Liver (tissue), 9 donors: ENCODE data around the gene FAM83C. TPM values are rescaled to one million over a fixed set of nuclear protein-coding genes. Genes with fewer than 3 reads are reported as not detected.
"Not testable (repeated sequence)": the region's sequence is repeated elsewhere in the genome, so short reads cannot be mapped to it uniquely, and the experiment has no call there.

Experiments used
- DNase-seq: peaks from one replicate; pipeline ENCODE4 v3.0.0-alpha.2; 2017; ENCODE audit warnings: low spot score
- H3K27ac ChIP-seq, 2 donors: one replicate each; pipeline ENCODE4 v1.7.0; 2013; ENCODE audit warnings: inconsistent platforms in 2 of 2, low read length in 2 of 2, control low read depth in 1 of 2, low read depth in 1 of 2, mild to moderate bottlenecking in 1 of 2
- H3K27me3 ChIP-seq, 4 donors: one replicate each; pipeline versions ENCODE4 v1.6.1 to v1.7.0; 2013; ENCODE audit warnings: low read length in 3 of 4, inconsistent platforms in 1 of 4, mild to moderate bottlenecking in 1 of 4, moderate library complexity in 1 of 4; ENCODE audit not compliant: control insufficient read depth in 4 of 4, insufficient read depth in 4 of 4
- H3K36me3 ChIP-seq, 4 donors: one replicate each; pipeline versions ENCODE4 v1.6.1 to v1.7.0; 2013; ENCODE audit warnings: low read length in 3 of 4, mild to moderate bottlenecking in 3 of 4, low read depth in 1 of 4, moderate library complexity in 1 of 4; ENCODE audit not compliant: control insufficient read depth in 4 of 4, insufficient read depth in 3 of 4
- H3K4me1 ChIP-seq, 4 donors: one replicate each; pipeline versions ENCODE4 v1.6.1 to v1.7.0; 2013; ENCODE audit warnings: low read length in 3 of 4, mild to moderate bottlenecking in 3 of 4, moderate library complexity in 1 of 4; ENCODE audit not compliant: control insufficient read depth in 4 of 4, insufficient read depth in 4 of 4
- H3K4me3 ChIP-seq, 3 donors: one replicate each; pipeline versions ENCODE4 v1.6.1 to v1.7.0; 2013; ENCODE audit warnings: low read length in 3 of 3, control low read depth in 1 of 3, low read depth in 1 of 3, mild to moderate bottlenecking in 1 of 3
- H3K9ac ChIP-seq, 2 donors: one replicate each; pipeline ENCODE4 v1.7.0; 2013; ENCODE audit warnings: low read length in 2 of 2, mild to moderate bottlenecking in 2 of 2, moderate library complexity in 2 of 2, control low read depth in 1 of 2, low read depth in 1 of 2
- H3K9me3 ChIP-seq, 4 donors: one replicate each; pipeline versions ENCODE4 v1.6.1 to v1.7.0; 2013; ENCODE audit warnings: low read length in 3 of 4; ENCODE audit not compliant: control insufficient read depth in 4 of 4
- ATF3 ChIP-seq: IDR thresholded peaks from 2 replicates; pipeline ENCODE4 v1.6.1; 2016; ENCODE audit warnings: antibody characterized with exemption
- CTCF ChIP-seq: fragments of 150-350 bp; IDR thresholded peaks from 2 replicates; pipeline ENCODE4 v1.5.1; 2017; ENCODE audit warnings: improper control_type of control experiment, low read depth, low read length; ENCODE audit not compliant: missing input control
- EGR1 ChIP-seq, 2 donors: IDR thresholded peaks; 2 replicates each; pipeline ENCODE4 v1.6.1; 2016 to 2018; ENCODE audit warnings: antibody characterized with exemption in 2 of 2, low read depth in 2 of 2
- FOXA1 ChIP-seq: IDR thresholded peaks from 2 replicates; pipeline ENCODE4 v1.6.1; 2016; ENCODE audit warnings: antibody characterized with exemption
- FOXA2 ChIP-seq: IDR thresholded peaks from 2 replicates; pipeline ENCODE4 v1.6.1; 2016; ENCODE audit warnings: antibody characterized with exemption
- GABPA ChIP-seq, 2 donors: IDR thresholded peaks in 1 of 2; conservative IDR thresholded peaks in 1 of 2; 2 replicates each; pipeline ENCODE4 v1.6.1; 2016; ENCODE audit warnings: antibody characterized with exemption in 2 of 2, mild to moderate bottlenecking in 1 of 2, moderate library complexity in 1 of 2
- HNF4A ChIP-seq, 2 donors: conservative IDR thresholded peaks; 2 replicates each; pipeline ENCODE4 v1.6.1; 2016; ENCODE audit warnings: antibody characterized with exemption in 2 of 2, mild to moderate bottlenecking in 2 of 2
- HNF4G ChIP-seq: IDR thresholded peaks from 2 replicates; pipeline ENCODE4 v1.6.1; 2016; ENCODE audit warnings: antibody characterized with exemption
- JUND ChIP-seq, 2 donors: IDR thresholded peaks; 2 replicates each; pipeline ENCODE4 v1.6.1; 2016; ENCODE audit warnings: antibody characterized with exemption in 2 of 2
- MAX ChIP-seq: IDR thresholded peaks from 2 replicates; pipeline ENCODE4 v1.6.1; 2016; ENCODE audit warnings: antibody characterized with exemption
- NR2F2 ChIP-seq: IDR thresholded peaks from 2 replicates; pipeline ENCODE4 v1.6.1; 2016; ENCODE audit warnings: antibody characterized with exemption
- RAD21 ChIP-seq, 2 donors: IDR thresholded peaks; 2 replicates each; pipeline ENCODE4 v1.6.1; 2016; ENCODE audit warnings: antibody characterized with exemption in 2 of 2, mild to moderate bottlenecking in 2 of 2
- REST ChIP-seq: IDR thresholded peaks from 2 replicates; pipeline ENCODE4 v1.6.1; 2016; ENCODE audit warnings: antibody characterized with exemption, mild to moderate bottlenecking
- RXRA ChIP-seq, 2 donors: IDR thresholded peaks; 2 replicates each; pipeline ENCODE4 v1.6.1; 2017 to 2018; ENCODE audit warnings: antibody characterized with exemption in 2 of 2, mild to moderate bottlenecking in 1 of 2
- SP1 ChIP-seq: IDR thresholded peaks from 2 replicates; pipeline ENCODE4 v1.6.1; 2018; ENCODE audit warnings: antibody characterized with exemption, mild to moderate bottlenecking
- TAF1 ChIP-seq: conservative IDR thresholded peaks from 2 replicates; pipeline ENCODE4 v1.6.1; 2016; ENCODE audit warnings: antibody characterized with exemption, mild to moderate bottlenecking
- YY1 ChIP-seq: IDR thresholded peaks from 2 replicates; pipeline ENCODE4 v1.6.1; 2016; ENCODE audit warnings: antibody characterized with exemption, mild to moderate bottlenecking
- ZBTB33 ChIP-seq: IDR thresholded peaks from 2 replicates; pipeline ENCODE4 v1.6.1; 2016; ENCODE audit warnings: antibody characterized with exemption
- WGBS: extraction: QIAGEN DNeasy Blood & Tissue Kit; methylation state at CpG from one replicate; pipeline ENCODE4 v1.1.7; 2013; 5-methylcytosine and 5-hydroxymethylcytosine counted together
- polyA plus RNA-seq, 2 donors: library from polyadenylated mRNA; stranded (reverse) in 1 of 2; unstranded in 1 of 2; fragments of 200-250 nt in 1 of 2; fragments of >200 nt in 1 of 2; fragmentation: Nextera tagmentation in 1 of 2; extraction: Ambion mirVana in 1 of 2; gene quantifications; one replicate each; pipeline versions ENCODE4 v1.2.1 to v1.2.3, GENCODE V29; 2013 to 2015
- total RNA-seq, 2 donors: library from RNA; depleted of rRNA; stranded (reverse); fragments of >200 nt; gene quantifications; one replicate each; pipeline ENCODE4 v1.2.3, GENCODE V29; 2014
- donor health status: healthy.
- donor health status: healthy.
- donor health status: healthy.
- donor health status: healthy.
- donor health status: healthy.

The FAM83C gene
- total and polyA plus RNA-seq, 4 donors: 0.05 TPM; not detected in 3

GRCh38 chr20:35253010-35253409, 39.2 kb downstream of the FAM83C start:
- H3K4me1 ChIP-seq: no peaks in the 10 kb centered on the region
- 82% methylated on average over 3 of the region's 3 CpGs for WGBS
- no peaks in the 10 kb centered on the region for H3K36me3 ChIP-seq
- DNase-seq: no peak
- no peaks in the 10 kb centered on the region for H3K27me3 ChIP-seq
- TF ChIP-seq NR2F2: no peak
- H3K9ac ChIP-seq: no peak overlapping the region
- H3K4me3 ChIP-seq: no peak overlapping the region
- no peaks in the 10 kb centered on the region for H3K9me3 ChIP-seq
- no peak overlapping the region for H3K27ac ChIP-seq

GRCh38 chr20:35252598-35252997, 39.6 kb downstream of the FAM83C start:
- not testable (repeated sequence) for H3K27ac ChIP-seq, DNase-seq
- WGBS: 95% methylated on average over 2 of the region's 2 CpGs

GRCh38 chr20:35252037-35252461, 40.2 kb downstream of the FAM83C start:
- no peaks in the 10 kb centered on the region for H3K9me3 ChIP-seq
- no peaks in the 10 kb centered on the region for H3K4me1 ChIP-seq
- no peak overlapping the region for H3K4me3 ChIP-seq
- no peak overlapping the region for H3K27ac ChIP-seq
- no peaks in the 10 kb centered on the region for H3K36me3 ChIP-seq
- no peaks in the 10 kb centered on the region for H3K27me3 ChIP-seq
- TF ChIP-seq HNF4A (conservative IDR thresholded peaks at IDR 0.05): no peak
- TF ChIP-seq REST: no peak
- TF ChIP-seq NR2F2: no peak
- no peak for TF ChIP-seq FOXA2
- no peak for TF ChIP-seq JUND (IDR thresholded peaks at IDR 0.05)
- no peak for TF ChIP-seq HNF4G
- TF ChIP-seq GABPA (IDR thresholded peaks at IDR 0.05 in 1 of 2, conservative IDR thresholded peaks at IDR 0.05 in 1 of 2): no peak
- TF ChIP-seq SP1: no peak
- no peak for TF ChIP-seq CTCF
- no peak for TF ChIP-seq EGR1 (IDR thresholded peaks at IDR 0.05; ENCODE audit: low read depth in 2 of 2)
- no peak for TF ChIP-seq FOXA1
- no peak for TF ChIP-seq RXRA (IDR thresholded peaks at IDR 0.05)
- TF ChIP-seq ATF3: no peak
- no peak for TF ChIP-seq YY1
- TF ChIP-seq TAF1: no peak
- no peak for TF ChIP-seq RAD21 (IDR thresholded peaks at IDR 0.05)
- TF ChIP-seq MAX: no peak
- TF ChIP-seq ZBTB33: no peak
- no peak for DNase-seq
- no peak overlapping the region for H3K9ac ChIP-seq
- WGBS: 54% methylated on average over 2 of the region's 2 CpGs

More at GRCh38 chr20:35252598-35252997, 39.6 kb downstream of the FAM83C start:
- not testable (repeated sequence) for H3K4me1 ChIP-seq, H3K9me3 ChIP-seq, H3K36me3 ChIP-seq, H3K27me3 ChIP-seq, H3K9ac ChIP-seq, H3K4me3 ChIP-seq
